IPS DF 6.9 (cell line): ENCODE data around the gene PTDSS2.
"Not testable (repeated sequence)": the region's sequence is repeated elsewhere in the genome, so short reads cannot be mapped to it uniquely, and the experiment has no call there.

Source experiments
- DNase-seq: peaks from one replicate; pipeline ENCODE4 v3.0.0-alpha.2; 2013; ENCODE audit warnings: low read depth, low spot score
- H3K27ac ChIP-seq: one replicate; pipeline ENCODE4 v1.5.1; 2013; ENCODE audit warnings: low read length, control low read depth
- H3K27me3 ChIP-seq: 2 replicates; pipeline ENCODE4 v1.6.1; 2013; ENCODE audit warnings: mild to moderate bottlenecking, low read length; ENCODE audit not compliant: control insufficient read depth, insufficient read depth
- H3K36me3 ChIP-seq: 2 replicates; pipeline ENCODE4 v1.6.1; 2013; ENCODE audit warnings: low read length; ENCODE audit not compliant: control insufficient read depth, insufficient read depth
- H3K4me1 ChIP-seq: 2 replicates; pipeline ENCODE4 v1.6.1; 2013; ENCODE audit warnings: low read length; ENCODE audit not compliant: control insufficient read depth, insufficient read depth
- H3K4me3 ChIP-seq: 2 replicates; pipeline ENCODE4 v1.5.1; 2013; ENCODE audit warnings: mild to moderate bottlenecking, low read length
- H3K9me3 ChIP-seq: 2 replicates; pipeline ENCODE4 v1.6.1; 2013; ENCODE audit warnings: low read length, inconsistent platforms; ENCODE audit not compliant: control insufficient read depth, insufficient read depth
- WGBS: extraction: QIAGEN DNeasy Blood & Tissue Kit; methylation state at CpG from one replicate; pipeline ENCODE4 v1.1.7; 2013; ENCODE audit warnings: mixed read lengths, missing lambda C conversion rate; ENCODE audit not compliant: insufficient read length, insufficient coverage; 5-methylcytosine and 5-hydroxymethylcytosine counted together

PTDSS2 gene

GRCh38 chr11:433641-434040 is 16.4 kb upstream of the PTDSS2 start:
- Histone ChIP-seq H3K36me3 (peaks cover 3% of the 10 kb centered on the region; the same call in 1 of the 2 replicates), H3K27ac (no peak overlapping the region), H3K4me3 (no peak overlapping the region), H3K27me3 (no peaks in the 10 kb centered on the region), H3K4me1 (no peaks in the 10 kb centered on the region; the same call in 1 of the 2 replicates), H3K9me3 (no peaks in the 10 kb centered on the region)
- DNase-seq: no peak
- no CpG with 5 or more reads among the region's 20 CpGs for WGBS

GRCh38 chr11:434496-434895 is 15.6 kb upstream of the PTDSS2 start:
- no CpG with 5 or more reads among the region's 16 CpGs for WGBS
- DNase-seq: no peak
- Histone ChIP-seq H3K9me3 (no peaks in the 10 kb centered on the region), H3K4me1 (no peaks in the 10 kb centered on the region; the same call in 1 of the 2 replicates), H3K4me3 (no peak overlapping the region), H3K27me3 (no peaks in the 10 kb centered on the region), H3K27ac (no peak overlapping the region), H3K36me3 (peaks cover 3% of the 10 kb centered on the region; the same call in 1 of the 2 replicates)

- not testable (repeated sequence) for H3K27ac ChIP-seq, H3K4me1 ChIP-seq, H3K4me3 ChIP-seq, H3K36me3 ChIP-seq, DNase-seq, H3K9me3 ChIP-seq, H3K27me3 ChIP-seq
- no CpG with 5 or more reads among the region's 1 CpG for WGBS
These were observed 14.9 kb upstream of the PTDSS2 start for GRCh38 chr11:434999-435740.

GRCh38 chr11:437228-437870 is 12.7 kb upstream of the PTDSS2 start:
- Histone ChIP-seq H3K4me3 (no peak overlapping the region), H3K36me3 (peaks cover under 1% of the 10 kb centered on the region; the same call in 1 of the 2 replicates), H3K27ac (no peak overlapping the region), H3K9me3 (no peaks in the 10 kb centered on the region), H3K27me3 (no peaks in the 10 kb centered on the region), H3K4me1 (peaks cover 7% of the 10 kb centered on the region)
- WGBS: no CpG with 5 or more reads among the region's 17 CpGs
- no peak for DNase-seq

- no CpG with 5 or more reads among the region's 21 CpGs for WGBS
These were observed 11.8 kb upstream of the PTDSS2 start for GRCh38 chr11:438101-438844.

GRCh38 chr11:439315-440064 is 10.6 kb upstream of the PTDSS2 start:
- no peak overlapping the region for H3K27ac ChIP-seq
- no peaks in the 10 kb centered on the region for H3K27me3 ChIP-seq
- H3K9me3 ChIP-seq: no peaks in the 10 kb centered on the region
- H3K36me3 ChIP-seq: no peaks in the 10 kb centered on the region
- H3K4me3 ChIP-seq: no peak overlapping the region
- no CpG with 5 or more reads among the region's 23 CpGs for WGBS
- H3K4me1 ChIP-seq: peaks cover 9% of the 10 kb centered on the region
- no peak for DNase-seq

More at GRCh38 chr11:438101-438844, 11.8 kb upstream of the PTDSS2 start:
- Histone ChIP-seq H3K4me3 (no peak overlapping the region), H3K27me3 (no peaks in the 10 kb centered on the region), H3K9me3 (no peaks in the 10 kb centered on the region), H3K4me1 (peaks cover 9% of the 10 kb centered on the region), H3K27ac (no peak overlapping the region), H3K36me3 (no peaks in the 10 kb centered on the region)
- DNase-seq: no peak

- no peak for DNase-seq
- H3K9me3 ChIP-seq: no peaks in the 10 kb centered on the region
- no CpG with 5 or more reads among the region's 27 CpGs for WGBS
- H3K27me3 ChIP-seq: no peaks in the 10 kb centered on the region
- no peaks in the 10 kb centered on the region for H3K36me3 ChIP-seq
- no peak overlapping the region for H3K27ac ChIP-seq
- no peak overlapping the region for H3K4me3 ChIP-seq
- peaks cover 9% of the 10 kb centered on the region for H3K4me1 ChIP-seq
These were observed 9.7 kb upstream of the PTDSS2 start for GRCh38 chr11:440065-441042.

- WGBS: no CpG with 5 or more reads among the region's 13 CpGs
These were observed 9.0 kb upstream of the PTDSS2 start for GRCh38 chr11:441043-441417.

GRCh38 chr11:441418-442274 is 8.4 kb upstream of the PTDSS2 start, which contains the start of gene ANO9:
ANO9 (minus strand) TSS chr11:442011; CDS start chr11:441926, 85 bp downstream.
- Histone ChIP-seq H3K36me3 (no peaks in the 10 kb centered on the region), H3K27me3 (no peaks in the 10 kb centered on the region), H3K4me1 (peaks cover 11% of the 10 kb centered on the region), H3K4me3 (peak within 1 kb of the TSS; percentile 16; the same call in 1 of the 2 replicates), H3K27ac (no peak within 1 kb of the TSS), H3K9me3 (no peaks in the 10 kb centered on the region)
- no peak for DNase-seq
- no CpG with 5 or more reads among the region's 35 CpGs for WGBS

More at GRCh38 chr11:441043-441417, 9.0 kb upstream of the PTDSS2 start:
- no peaks in the 10 kb centered on the region for H3K9me3 ChIP-seq
- no peak overlapping the region for H3K4me3 ChIP-seq
- H3K36me3 ChIP-seq: no peaks in the 10 kb centered on the region
- no peak overlapping the region for H3K27ac ChIP-seq
- no peak for DNase-seq
- H3K27me3 ChIP-seq: no peaks in the 10 kb centered on the region
- peaks cover 11% of the 10 kb centered on the region for H3K4me1 ChIP-seq
